NCI-H1436 treated with DMSO at 0.1 percent for 48 hours (cell line): ENCODE results near the gene DHX58.

Source experiments
- DNase-seq: peaks from one replicate; lab custom pipeline; 2025; lab: John Stamatoyannopoulos, UW

The DHX58 gene

GRCh38 chr17:42109086-42109485 lies 3.4 kb downstream of the DHX58 start:
- no peak for DNase-seq

DNA sequence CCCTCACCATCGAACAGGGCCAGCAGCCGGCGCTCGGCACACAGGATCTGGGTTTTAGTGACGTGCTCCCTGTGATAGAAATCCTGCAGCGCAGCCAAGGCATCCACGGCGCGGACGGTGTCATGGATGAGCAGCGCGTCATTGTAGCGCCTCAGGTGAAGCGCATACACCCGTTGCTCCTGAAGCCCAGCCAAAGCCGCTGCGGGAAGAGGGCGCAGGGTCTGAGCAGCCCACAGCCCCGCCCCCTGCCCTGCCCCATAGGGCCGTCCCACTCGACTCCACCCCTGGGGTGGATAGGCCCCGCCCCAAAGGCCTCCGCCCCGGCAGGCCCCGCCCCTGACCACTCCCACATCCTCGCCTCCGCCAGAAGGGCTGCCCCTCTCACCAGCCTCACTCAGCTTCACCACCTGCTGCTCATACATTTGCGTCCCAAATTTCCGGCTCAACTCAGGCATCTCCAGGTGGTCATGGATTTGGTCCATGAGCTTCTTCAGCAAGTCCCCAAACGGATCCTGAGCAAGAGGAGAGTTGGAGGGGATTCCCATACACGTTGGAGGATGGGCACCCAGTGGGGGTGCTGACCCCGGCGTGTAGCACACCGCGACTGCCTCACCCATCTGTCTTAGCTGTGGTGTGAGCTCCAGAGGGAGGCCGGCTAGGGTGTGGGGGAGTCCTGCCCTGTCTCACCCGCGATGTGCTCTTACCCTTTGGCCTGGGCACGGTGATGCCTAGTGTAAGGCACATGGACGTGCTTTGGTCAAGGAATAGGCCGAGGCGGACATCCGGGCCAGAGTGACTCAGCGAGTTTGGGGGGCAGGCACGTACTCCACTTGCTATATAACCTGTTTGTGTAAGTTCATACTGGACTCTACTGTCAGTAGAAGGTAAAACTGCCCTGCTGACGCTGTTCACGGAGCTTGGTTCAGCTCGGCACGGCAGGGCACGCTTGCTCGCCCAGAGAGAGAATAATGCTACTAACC lies 4.6 kb downstream of the DHX58 start:
- no peak for DNase-seq

DNA sequence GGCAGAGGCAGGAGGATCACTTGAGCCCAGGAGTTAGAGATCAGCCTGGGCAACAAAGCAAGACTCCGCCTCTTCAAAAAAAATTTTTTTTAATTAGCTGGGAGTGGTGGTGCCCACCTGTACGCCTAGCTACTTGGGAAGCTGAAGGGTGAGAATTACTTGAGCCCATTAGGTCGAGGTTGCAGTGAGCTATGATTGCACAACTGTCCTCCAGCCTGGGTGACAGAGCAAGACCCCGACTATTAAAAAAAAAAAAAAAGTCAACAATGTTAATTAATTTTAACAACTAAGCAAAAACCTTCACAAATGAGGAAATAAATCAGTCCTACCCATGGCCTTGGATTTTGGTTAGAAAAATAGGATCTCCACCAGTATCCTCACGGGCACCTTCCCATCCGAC lies 5.4 kb downstream of the DHX58 start:
- DNase-seq = no peak

DNA sequence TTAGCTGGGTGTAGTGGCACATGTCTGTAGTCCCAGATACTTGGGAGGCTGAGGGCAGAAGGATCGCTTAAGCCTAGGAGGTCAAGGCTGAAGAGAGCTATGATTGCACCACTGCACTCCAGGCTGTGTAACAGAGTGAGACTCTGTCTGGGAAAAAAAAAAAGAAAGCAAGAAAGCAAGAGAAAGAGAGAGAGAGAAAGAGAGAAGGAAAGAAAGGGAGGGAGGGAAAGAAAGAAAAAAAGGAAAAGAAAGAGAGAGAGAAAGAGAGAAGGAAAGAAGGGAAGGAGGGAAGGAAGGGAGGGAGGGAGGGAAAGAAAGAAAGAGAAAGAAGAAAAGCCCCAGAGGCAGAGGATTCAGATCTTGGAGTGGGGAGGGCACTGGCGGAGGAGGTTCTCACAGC lies 6.5 kb downstream of the DHX58 start:
- no peak for DNase-seq

DNA sequence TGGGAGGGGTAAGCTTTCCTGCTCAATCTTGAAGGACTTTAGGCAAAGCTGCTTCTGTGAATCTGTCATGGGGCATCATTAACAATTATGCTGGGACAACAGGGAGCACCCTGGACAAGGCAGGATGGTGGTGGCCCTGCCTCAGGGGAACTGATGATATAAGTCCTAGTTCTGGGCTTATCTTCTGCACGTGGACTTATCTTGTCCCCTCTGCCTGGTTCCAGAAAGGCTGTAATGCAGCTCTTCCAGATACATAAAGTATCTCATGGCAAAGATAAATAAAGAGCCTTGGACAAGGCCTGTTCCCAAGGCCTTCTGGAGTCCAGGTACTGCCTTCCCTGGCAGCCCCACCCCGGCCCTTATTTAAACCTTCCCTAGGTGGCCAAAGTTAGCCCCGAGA lies 8.2 kb downstream of the DHX58 start:
- no peak for DNase-seq

- no peak for DNase-seq
These were observed 9.1 kb downstream of the DHX58 start for GRCh38 chr17:42103221-42103954.

- DNase-seq = no peak
These were observed 10.8 kb downstream of the DHX58 start for GRCh38 chr17:42101513-42102292.

GRCh38 chr17:42098730-42099399 lies 13.6 kb downstream of the DHX58 start:
- no peak for DNase-seq

DNA sequence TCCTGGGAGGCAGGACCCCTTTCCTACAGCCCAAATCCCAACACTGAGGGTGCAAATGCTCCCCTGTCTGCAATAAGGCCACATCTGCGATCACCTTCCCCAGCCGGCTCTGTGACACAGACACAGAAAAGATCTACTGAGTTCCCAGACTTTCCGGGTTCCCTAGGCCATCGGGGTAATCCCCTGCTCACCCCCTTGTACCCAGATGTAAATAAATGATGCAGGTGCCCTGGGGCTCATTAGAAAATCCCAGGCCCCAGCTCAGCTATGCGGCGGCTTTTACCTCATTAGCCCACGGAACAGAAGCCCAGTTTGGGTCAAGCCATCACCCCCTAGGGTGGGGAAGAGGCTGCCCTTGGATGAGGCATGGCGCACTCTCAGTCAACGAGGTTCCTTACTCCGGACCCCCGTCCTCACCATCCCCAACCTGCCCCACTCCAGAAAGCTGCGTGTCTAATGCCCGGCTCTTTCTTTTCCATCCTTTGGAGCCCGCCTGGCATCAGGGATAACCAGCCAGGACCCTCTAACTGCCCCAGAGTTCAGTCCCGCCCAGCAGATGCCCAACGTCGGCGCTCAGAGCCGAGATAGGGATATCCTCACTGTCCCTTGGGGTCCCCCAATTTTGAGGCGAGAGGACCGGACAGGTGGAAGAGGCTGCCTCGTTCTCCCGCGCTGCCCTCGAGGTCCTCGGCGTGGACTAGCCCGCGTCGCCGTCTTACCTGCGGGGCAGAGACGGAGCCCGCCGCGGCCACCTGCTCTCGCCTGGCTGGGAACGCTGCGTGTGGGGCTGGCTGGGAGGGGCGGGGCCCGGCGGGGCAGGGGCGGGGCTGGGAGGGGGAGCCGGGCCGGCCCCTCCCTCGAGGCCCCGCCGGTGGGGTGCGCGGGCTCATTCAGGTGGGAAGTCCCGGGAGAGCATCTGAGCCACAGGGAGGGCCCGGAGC lies 14.6 kb downstream of the DHX58 start, which contains the start of gene ZNF385C:
Gene ZNF385C (minus strand): TSS at position 783 of the 941 bp plus-strand sequence. CDS start 35,417 bp downstream, outside the sequence.
- no peak for DNase-seq

GRCh38 chr17:42096360-42097111 lies 16.0 kb downstream of the DHX58 start:
- no peak for DNase-seq

DNA sequence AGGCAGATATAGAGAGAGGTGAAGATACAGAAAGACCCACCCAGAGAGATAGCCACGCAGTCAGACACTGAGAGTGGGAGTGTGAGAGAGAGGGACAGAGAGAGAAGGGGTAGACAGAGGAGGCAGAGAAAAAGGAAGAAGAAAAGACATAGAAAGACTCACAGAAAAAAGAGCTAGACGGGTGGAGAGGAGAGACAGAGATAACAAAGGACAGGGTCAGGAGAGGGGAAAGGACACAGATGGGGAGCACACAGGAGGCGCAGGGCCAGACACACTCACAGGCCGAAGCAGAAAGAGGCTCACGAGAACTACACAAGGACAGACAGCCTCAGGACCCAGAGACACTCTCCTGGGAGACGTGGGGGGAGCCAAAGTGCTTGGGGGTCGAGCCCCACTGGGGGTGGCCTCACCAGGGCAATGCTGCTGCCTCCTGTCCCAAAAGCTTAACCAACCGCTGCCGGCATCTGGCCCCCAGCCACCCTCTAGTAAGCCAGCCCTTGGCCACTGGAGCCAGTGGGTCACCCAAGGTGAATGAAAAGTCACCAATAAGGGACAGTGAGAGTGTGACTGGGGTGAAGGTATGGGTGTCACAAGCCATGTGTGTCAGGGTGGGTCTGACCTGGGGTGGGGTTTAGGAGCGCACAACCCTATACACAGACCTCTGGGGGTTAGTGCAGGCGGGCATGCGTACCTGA lies 18.0 kb downstream of the DHX58 start:
- no peak for DNase-seq

- no peak for DNase-seq
These were observed 19.6 kb downstream of the DHX58 start for GRCh38 chr17:42092939-42093338.

- no peak for DNase-seq
These were observed 21.3 kb downstream of the DHX58 start for GRCh38 chr17:42090964-42091790.

- no peak for DNase-seq
These were observed 23.8 kb downstream of the DHX58 start for GRCh38 chr17:42088736-42089135.

DNA sequence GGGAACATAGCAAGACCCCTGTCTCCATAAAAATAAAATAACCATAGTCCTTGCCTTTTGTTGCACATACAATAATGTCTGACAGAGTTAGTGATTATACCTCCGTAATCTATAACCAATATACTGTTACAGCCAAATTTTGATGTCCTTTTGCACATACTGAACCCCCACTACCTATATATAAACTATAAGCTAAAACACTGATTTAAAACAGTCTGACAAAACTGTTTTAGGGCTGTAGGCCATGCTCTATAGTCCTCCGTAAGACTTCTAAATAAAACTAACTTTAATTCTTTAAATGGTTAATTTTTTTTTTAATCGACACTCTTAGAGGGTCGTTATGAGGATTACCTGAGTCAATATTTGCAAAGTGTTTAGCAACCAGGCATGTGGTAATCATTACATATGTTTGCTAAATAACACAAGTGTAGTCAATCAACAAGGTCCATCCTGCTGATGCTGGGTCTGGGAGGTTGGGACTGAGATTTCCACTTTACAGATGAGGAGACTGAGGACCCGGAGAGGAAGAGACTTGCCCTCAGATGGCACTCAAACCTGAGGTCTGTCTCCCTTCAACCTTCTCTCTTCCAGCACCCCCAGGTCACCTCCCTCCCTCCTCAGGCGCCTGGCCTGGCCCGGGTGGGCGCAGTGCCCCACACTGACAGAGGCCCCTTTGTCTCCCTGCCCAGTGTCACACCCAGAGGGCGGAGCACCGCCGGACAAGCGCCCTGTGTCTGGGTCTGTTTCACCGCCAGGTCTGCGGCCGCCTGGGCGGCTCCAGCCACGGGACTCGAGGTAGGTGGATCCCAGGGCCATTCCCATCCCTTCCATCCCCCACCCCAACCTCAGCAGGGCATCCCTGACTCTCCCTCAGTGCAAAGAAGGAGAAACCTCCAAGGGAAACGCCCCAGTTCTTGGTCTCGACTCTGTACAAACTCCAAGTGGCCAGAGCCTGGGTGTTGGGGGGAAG lies 24.5 kb downstream of the DHX58 start:
- no peak for DNase-seq

DNA sequence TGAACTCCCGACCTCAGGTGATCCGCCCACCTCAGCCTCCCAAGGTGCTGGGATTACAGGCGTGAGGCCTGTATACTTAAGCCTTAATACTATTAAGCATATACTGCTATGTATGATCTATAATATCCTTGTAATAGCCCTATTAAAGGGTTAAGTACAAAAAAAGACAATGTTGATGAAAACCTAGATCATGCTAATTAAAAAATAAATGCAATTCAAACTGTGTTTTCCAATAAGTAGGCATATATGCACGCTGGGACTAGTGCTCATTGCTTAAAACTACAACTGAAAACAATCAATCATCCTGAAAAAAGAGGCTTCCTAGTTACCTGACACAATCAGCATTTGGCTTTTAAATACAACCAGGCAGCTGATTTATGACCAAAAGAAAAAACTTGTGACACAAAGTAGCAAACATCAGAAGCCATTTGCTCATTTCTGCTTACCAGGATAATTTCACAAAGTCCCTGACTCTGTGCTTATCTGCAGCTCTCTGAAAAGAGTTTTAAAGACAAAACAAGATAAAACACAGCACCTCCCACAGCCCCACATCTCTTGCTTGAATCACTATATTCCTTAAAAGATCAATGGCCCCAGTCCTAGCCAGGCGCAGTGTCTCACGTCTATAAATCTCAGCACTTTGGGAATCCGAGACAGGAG lies 25.3 kb downstream of the DHX58 start:
- no peak for DNase-seq
